ENCODE data around the gene SLC23A1. TPM values are rescaled to one million over a fixed set of nuclear protein-coding genes. Genes with fewer than 3 reads are reported as not detected.
"Not testable (repeated sequence)": the region's sequence is repeated elsewhere in the genome, so short reads cannot be mapped to it uniquely, and the experiment has no call there.

Gene SLC23A1
- not detected for total RNA-seq

- peak in 1 of 2 donors; percentile 14 for DNase-seq (ENCODE audit: low spot score in 2 of 2)
- FAIRE-seq: no peak
Measured at GRCh38 chr5:139383275-139383992, at the start of gene SLC23A1. Gene SLC23A1 (minus strand): TSS chr5:139383297. CDS start chr5:139383253, 44 bp downstream.

GRCh38 chr5:139431706-139432105 lies 48.6 kb upstream of the SLC23A1 start:
- no peak for DNase-seq (ENCODE audit: low spot score in 2 of 2)
- no peak for FAIRE-seq

- DNase-seq (ENCODE audit: low spot score in 2 of 2): no peak
- no peak for FAIRE-seq
Measured at GRCh38 chr5:139430015-139430414, 46.9 kb upstream of the SLC23A1 start.

GRCh38 chr5:139426203-139426885 lies 43.2 kb upstream of the SLC23A1 start:
- DNase-seq (ENCODE audit: low spot score in 2 of 2): no peak
- no peak for FAIRE-seq

- no peak for DNase-seq (ENCODE audit: low spot score in 2 of 2)
- FAIRE-seq: no peak
Measured at GRCh38 chr5:139425497-139425896, 42.4 kb upstream of the SLC23A1 start.

- FAIRE-seq: peak; percentile 84
- DNase-seq (ENCODE audit: low spot score in 2 of 2): peak in 1 of 2 donors; percentile 70
Measured at GRCh38 chr5:139422307-139422893, 39.3 kb upstream of the SLC23A1 start.

- FAIRE-seq (no peak), DNase-seq (ENCODE audit: low spot score in 2 of 2) (no peak)
Measured at GRCh38 chr5:139419226-139420192, 36.4 kb upstream of the SLC23A1 start.

- no peak for DNase-seq (ENCODE audit: low spot score in 2 of 2)
- FAIRE-seq: no peak
Measured at GRCh38 chr5:139418793-139419192, 35.7 kb upstream of the SLC23A1 start.

GRCh38 chr5:139417214-139417613 lies 34.1 kb upstream of the SLC23A1 start:
- DNase-seq (ENCODE audit: low spot score in 2 of 2) (no peak), FAIRE-seq (no peak)

- DNase-seq (ENCODE audit: low spot score in 2 of 2): no peak
- no peak for FAIRE-seq
Measured at GRCh38 chr5:139416651-139417050, 33.6 kb upstream of the SLC23A1 start.

- DNase-seq (ENCODE audit: low spot score in 2 of 2) (no peak), FAIRE-seq (no peak)
Measured at GRCh38 chr5:139415869-139416268, 32.8 kb upstream of the SLC23A1 start.

GRCh38 chr5:139415221-139415861 lies 32.2 kb upstream of the SLC23A1 start:
- FAIRE-seq: no peak
- no peak for DNase-seq (ENCODE audit: low spot score in 2 of 2)

GRCh38 chr5:139414581-139415130 lies 31.6 kb upstream of the SLC23A1 start:
- FAIRE-seq: no peak
- DNase-seq (ENCODE audit: low spot score in 2 of 2): no peak

- FAIRE-seq: no peak
- DNase-seq (ENCODE audit: low spot score in 2 of 2): no peak
Measured at GRCh38 chr5:139413963-139414362, 30.9 kb upstream of the SLC23A1 start.

- FAIRE-seq (no peak), DNase-seq (ENCODE audit: low spot score in 2 of 2) (no peak)
Measured at GRCh38 chr5:139413153-139413552, 30.1 kb upstream of the SLC23A1 start.

GRCh38 chr5:139410993-139411828 lies 28.1 kb upstream of the SLC23A1 start:
- DNase-seq (ENCODE audit: low spot score in 2 of 2): no peak
- no peak for FAIRE-seq

- DNase-seq (ENCODE audit: low spot score in 2 of 2) (no peak), FAIRE-seq (no peak)
Measured at GRCh38 chr5:139410121-139410992, 27.3 kb upstream of the SLC23A1 start.

GRCh38 chr5:139409116-139409515 lies 26.0 kb upstream of the SLC23A1 start:
- not testable (repeated sequence) for DNase-seq (ENCODE audit: low spot score in 2 of 2); FAIRE-seq
